HCT116 (cell line): ENCODE results near the gene SLC8A1. TPM values are rescaled to one million over a fixed set of nuclear protein-coding genes. Genes with fewer than 3 reads are reported as not detected.

Experiments
- ATAC-seq: fragments of 200-7000 bp; cut with Tn5 transposase; 2 replicates; pipeline ENCODE4 v1.9.1; 2020; ENCODE audit warnings: mild to moderate bottlenecking, moderate library complexity
- BruUV-seq: library from RNA; stranded (reverse); fragments of 400-500 nt; replicated peaks from 2 replicates; lab custom pipeline; 2021; lab: Mats Ljungman, UMichigan
- CTCF ChIA-PET: fragments of 300-600 bp; sonication (Branson Sonifier 250); formaldehyde crosslinking; loops from one replicate; lab custom pipeline; 2021; ENCODE audit warnings: antibody characterized with exemption; lab: Charles Lee
- POLR2A ChIA-PET: fragments of 300-600, 350-600 bp; sonication (Branson Sonifier 250); formaldehyde crosslinking; loops from one replicate; lab custom pipeline; 2021; ENCODE audit warnings: antibody characterized with exemption; lab: Charles Lee
- RAD21 ChIA-PET, 2 experiments: fragments of 300-600 bp; sonication (Branson Sonifier 250); formaldehyde crosslinking; loops; one replicate each; lab custom pipeline; 2023; ENCODE audit warnings: low total read pairs in 2 of 2; ENCODE audit not compliant: uncharacterized antibody in 2 of 2, unreplicated experiment in 2 of 2, low non-redundant PET in 1 of 2; lab: Charles Lee
- DNase-seq: peaks from one replicate; pipeline ENCODE4 v3.0.0-alpha.2; 2010; ENCODE audit warnings: low read depth, low spot score
- H2AFZ ChIP-seq: fragments of 200-600 bp; shearing (Covaris generic), sonication (generic); 2 replicates; pipeline ENCODE4 v1.6.1; 2017; ENCODE audit warnings: low read depth, mixed run types, mixed read lengths, antibody characterized with exemption, low read length; ENCODE audit not compliant: poor library complexity, severe bottlenecking
- H3K27ac ChIP-seq: 2 replicates; pipeline ENCODE4 v1.5.1; 2012; ENCODE audit warnings: low read depth, low read length
- H3K27me3 ChIP-seq: fragments of 200-600 bp; sonication (generic); 2 replicates; pipeline ENCODE4 v1.6.1; 2016; ENCODE audit warnings: mixed run types, low read length, mixed read lengths; ENCODE audit not compliant: insufficient read depth
- H3K36me3 ChIP-seq, 2 experiments: fragments of 200-500 bp in 1 of 2; fragments of 200-600 bp in 1 of 2; sonication (Bioruptor generic) in 1 of 2; sonication (generic) in 1 of 2; 2 replicates each; pipeline versions ENCODE4 v1.5.1 to v1.6.1; 2014 to 2016; ENCODE audit warnings: low read length in 2 of 2, inconsistent platforms in 1 of 2, mixed read lengths in 1 of 2, mixed run types in 1 of 2; ENCODE audit not compliant: insufficient read depth in 2 of 2, control insufficient read depth in 1 of 2
- H3K4me1 ChIP-seq, 2 experiments: fragments of 200-600 bp in 1 of 2; sonication (generic) in 1 of 2; 2 replicates each; pipeline versions ENCODE4 v1.5.1 to v1.6.1; 2012 to 2017; ENCODE audit warnings: low read length in 2 of 2, inconsistent platforms in 1 of 2, mild to moderate bottlenecking in 1 of 2, mixed read lengths in 1 of 2, mixed run types in 1 of 2, moderate library complexity in 1 of 2; ENCODE audit not compliant: insufficient read depth in 2 of 2, control insufficient read depth in 1 of 2
- H3K4me2 ChIP-seq: fragments of 200-600 bp; sonication (generic); 2 replicates; pipeline ENCODE4 v1.6.1; 2017; ENCODE audit warnings: mixed run types, low read length, mixed read lengths
- H3K4me3 ChIP-seq, 2 experiments: fragments of 200-600 bp in 1 of 2; sonication (generic) in 1 of 2; replicated peaks in 1 of 2; 2 replicates each; pipeline ENCODE4 v1.5.1; 2011 to 2016; ENCODE audit warnings: low read length in 2 of 2, control low read depth in 1 of 2, low read depth in 1 of 2, mild to moderate bottlenecking in 1 of 2, mixed read lengths in 1 of 2, mixed run types in 1 of 2
- H3K79me2 ChIP-seq: fragments of 200-600 bp; sonication (generic); 2 replicates; pipeline ENCODE4 v1.6.1; 2017; ENCODE audit warnings: mild to moderate bottlenecking, mixed run types, low read length, moderate library complexity, mixed read lengths; ENCODE audit not compliant: insufficient read depth
- H3K9ac ChIP-seq: fragments of 200-600 bp; sonication (generic); 2 replicates; pipeline ENCODE4 v1.6.1; 2016; ENCODE audit warnings: low read length, mixed read lengths
- H3K9me2 ChIP-seq: fragments of 200-600 bp; sonication (generic), shearing (Covaris generic); 2 replicates; pipeline ENCODE4 v1.6.1; 2017; ENCODE audit warnings: mixed run types, mild to moderate bottlenecking, moderate library complexity; ENCODE audit not compliant: insufficient read depth
- H3K9me3 ChIP-seq, 2 experiments: fragments of 200-500 bp in 1 of 2; fragments of 200-600 bp in 1 of 2; sonication (Bioruptor generic) in 1 of 2; sonication (generic) in 1 of 2; 2 replicates each; pipeline ENCODE4 v1.6.1; 2014 to 2017; ENCODE audit warnings: low read length in 2 of 2, mixed read lengths in 2 of 2, inconsistent platforms in 1 of 2, low read depth in 1 of 2, mild to moderate bottlenecking in 1 of 2, mixed run types in 1 of 2, moderate library complexity in 1 of 2; ENCODE audit not compliant: control insufficient read depth in 1 of 2, insufficient read depth in 1 of 2
- H4K20me1 ChIP-seq: fragments of 200-600 bp; sonication (generic), shearing (Covaris generic); 2 replicates; pipeline ENCODE4 v1.6.1; 2017; ENCODE audit warnings: mixed run types, mild to moderate bottlenecking, moderate library complexity; ENCODE audit not compliant: insufficient read depth
- CBX3 ChIP-seq: IDR thresholded peaks from 2 replicates; pipeline ENCODE4 v1.6.1; 2012; ENCODE audit warnings: low read depth
- CTCF ChIP-seq, 3 experiments: fragments of 200-600 bp in 1 of 3; sonication (generic) in 1 of 3; IDR thresholded peaks in 2 of 3; conservative IDR thresholded peaks in 1 of 3; 2 replicates each; pipeline ENCODE4 v1.5.1; 2012 to 2017; ENCODE audit warnings: low read depth in 2 of 3, low read length in 2 of 3, antibody characterized with exemption in 1 of 3, borderline replicate concordance in 1 of 3, control low read depth in 1 of 3, mild to moderate bottlenecking in 1 of 3, mixed read lengths in 1 of 3, mixed run types in 1 of 3, moderate library complexity in 1 of 3; ENCODE audit not compliant: insufficient read depth in 1 of 3
- EGR1 ChIP-seq: IDR thresholded peaks from 2 replicates; pipeline ENCODE4 v1.6.1; 2012; ENCODE audit warnings: low read depth
- EZH2 ChIP-seq: fragments of 200-600 bp; sonication (generic); IDR thresholded peaks from 2 replicates; pipeline ENCODE4 v1.6.1; 2017; ENCODE audit warnings: antibody characterized with exemption, mixed run types
- EZH2phosphoT487 ChIP-seq: fragments of 200-600 bp; IDR thresholded peaks from 2 replicates; pipeline ENCODE4 v1.6.1; 2018; ENCODE audit warnings: antibody characterized with exemption, borderline replicate concordance
- JUND ChIP-seq: IDR thresholded peaks from 2 replicates; pipeline ENCODE4 v1.6.1; 2012
- MAX ChIP-seq: IDR thresholded peaks from 2 replicates; pipeline ENCODE4 v1.6.1; 2012
- RAD21 ChIP-seq: IDR thresholded peaks from 2 replicates; pipeline ENCODE4 v1.6.1; 2012; ENCODE audit warnings: low read depth, mild to moderate bottlenecking
- SP1 ChIP-seq: IDR thresholded peaks from 2 replicates; pipeline ENCODE4 v1.6.1; 2012; ENCODE audit warnings: low read depth
- intact Hi-C: fragments of 100-400 bp; cut with micrococcal nuclease; formaldehyde crosslinking; loops from 2 replicates; pipeline ENCODE4 v1.10.0; 2022
- total RNA-seq: library from RNA; stranded (reverse); gene quantifications from one replicate; pipeline ENCODE4 v1.2.1, GENCODE V29; 2021; ENCODE audit not compliant: unreplicated experiment

The SLC8A1 gene
- total RNA-seq, 1 experiment from 2014 or later, result 0.07 TPM

GRCh38 chr2:40213071-40213470 is 238.8 kb downstream of the SLC8A1 start:
- H2AFZ ChIP-seq, result no peak overlapping the region
- no peak overlapping the region for H3K27ac ChIP-seq
- ChIA-PET RAD21 (no interaction called here), CTCF (interaction anchor here (1.3 to 1.7 kb wide), 3 partner anchors 37 to 342 kb away, joined by 3 to 8 read pairs (median 7); no protein-coding TSS in a partner anchor), POLR2A (no interaction called here)
- DNase-seq (no peak), ATAC-seq (peak; percentile 65)
- no peak overlapping the region for H3K9ac ChIP-seq
- TF ChIP-seq CTCF (IDR thresholded peaks at IDR 0.05 in 2 of 3, conservative IDR thresholded peaks at IDR 0.05 in 1 of 3; ENCODE audit: borderline replicate concordance in 1 of 3, insufficient read depth in 1 of 3, low read depth in 2 of 3, low read length in 2 of 3), result peak; percentile 3 to 36 (median 17); a peak in 2 of 6 replicates
- peak; percentile 43 for TF ChIP-seq RAD21
- TF ChIP-seq CBX3, result no peak
- no peaks in the 10 kb centered on the region for H4K20me1 ChIP-seq
- no peak overlapping the region for H3K4me2 ChIP-seq
- no peaks in the 10 kb centered on the region for H3K4me1 ChIP-seq
- H3K27me3 ChIP-seq, result peaks cover 7% of the 10 kb centered on the region; the same call in 1 of the 2 replicates
- intact Hi-C loops, result no loop called here
- no peaks in the 10 kb centered on the region for H3K9me3 ChIP-seq
- no peaks in the 10 kb centered on the region for H3K79me2 ChIP-seq
- H3K9me2 ChIP-seq, result no peaks in the 10 kb centered on the region
- no peaks in the 10 kb centered on the region for H3K36me3 ChIP-seq
- no peak overlapping the region for H3K4me3 ChIP-seq
- BruUV-seq, result no TSS peak

- no peaks in the 10 kb centered on the region for H3K36me3 ChIP-seq
- CTCF ChIA-PET, result no interaction called here
- no peaks in the 10 kb centered on the region for H3K79me2 ChIP-seq
- TF ChIP-seq RAD21, result no peak
- no peak for TF ChIP-seq EZH2
- TF ChIP-seq CBX3, result no peak
- TF ChIP-seq SP1, result no peak
- no peak for TF ChIP-seq EGR1
- TF ChIP-seq MAX, result no peak
- TF ChIP-seq EZH2phosphoT487, result no peak
- TF ChIP-seq JUND, result no peak
- TF ChIP-seq, all 23 proteins: peak for 0
- Histone ChIP-seq H3K4me3 (no peak overlapping the region), H2AFZ (no peak overlapping the region), H3K9me3 (no peaks in the 10 kb centered on the region), H3K9me2 (no peaks in the 10 kb centered on the region), H3K9ac (no peak overlapping the region), H4K20me1 (no peaks in the 10 kb centered on the region), H3K27me3 (peaks cover 7% of the 10 kb centered on the region), H3K4me1 (no peaks in the 10 kb centered on the region), H3K27ac (no peak overlapping the region), H3K4me2 (no peak overlapping the region)
- ChIA-PET RAD21 (no interaction called here), POLR2A (no interaction called here)
- ATAC-seq (no peak), DNase-seq (no peak)
- intact Hi-C loops, result no loop called here
- no TSS peak for BruUV-seq
These were observed 240.9 kb downstream of the SLC8A1 start for GRCh38 chr2:40210968-40211353.
